ENCODE results near the gene PGS1. TPM values are rescaled to one million over a fixed set of nuclear protein-coding genes. Genes with fewer than 3 reads are reported as not detected.

PGS1 gene
- total and polyA plus RNA-seq, 10 of the 15 experiments (the other 5 are each of a cell fraction or from before 2014, with no cell fraction given): 1.3 to 37.6 (median 27.4) TPM

- Histone ChIP-seq H3K9ac (ENCODE audit: control insufficient read depth, insufficient read depth, low read length) (no peak overlapping the region), H3K36me3 (ENCODE audit: control insufficient read depth in 2 of 2, insufficient read depth in 2 of 2, low read length in 1 of 2) (no peaks in the 10 kb centered on the region), H3K9me3 (replicated peaks; ENCODE audit: control insufficient read depth, insufficient read depth, low read length) (no peaks in the 10 kb centered on the region), H3K27me3 (replicated peaks in 1 of 2; ENCODE audit: control insufficient read depth in 2 of 2, insufficient read depth in 2 of 2, low read length in 1 of 2) (no peaks in the 10 kb centered on the region), H4K20me1 (ENCODE audit: control insufficient read depth, insufficient read depth) (no peaks in the 10 kb centered on the region), H2AFZ (ENCODE audit: control insufficient read depth, low read depth, low read length) (no peak overlapping the region), H3K4me1 (ENCODE audit: control insufficient read depth, insufficient read depth, low read length) (peaks cover 19% of the 10 kb centered on the region), H3K4me2 (ENCODE audit: control insufficient read depth, insufficient read depth) (no peak overlapping the region), H3K4me3 (no peak overlapping the region), H3K27ac (ENCODE audit: control insufficient read depth, insufficient read depth) (no peak overlapping the region), H3K79me2 (ENCODE audit: control insufficient read depth, insufficient read depth, low read length) (peaks cover 25% of the 10 kb centered on the region)
- POLR2A ChIA-PET: no interaction called here
- FAIRE-seq (no peak), DNase-seq (ENCODE audit: low read depth, low spot score) (no peak), ATAC-seq (no peak)
- 46% methylated on average over 9 of the region's 9 CpGs for WGBS (ENCODE audit: insufficient coverage, insufficient replicate concordance, low lambda C conversion rate, missing lambda C conversion rate)
- in situ Hi-C loops (cut with MboI): no loop called here
- CTCF ChIA-PET: interaction anchor here (1.4 to 2.7 kb wide), 2 partner anchors 11 to 15 kb away, joined by 5 to 9 read pairs; no protein-coding TSS in a partner anchor
- SMC1A ChIA-PET (ENCODE audit: uncharacterized antibody, unreplicated experiment): interaction anchor here (1.5 kb wide), 1 partner anchor 63 kb away, joined by 4 read pairs; no protein-coding TSS in a partner anchor
- intact Hi-C loops (cut with micrococcal nuclease; ENCODE audit: unreplicated experiment): no loop called here
- no TSS peak for BruUV-seq (replicated peaks)
- RAD21 ChIA-PET (ENCODE audit: unreplicated experiment): interaction anchor here (1.5 kb wide), 1 partner anchor 9 kb away, joined by 4 read pairs; no protein-coding TSS in a partner anchor
- TF ChIP-seq SMAD1 (IDR thresholded peaks at IDR 0.05; ENCODE audit: low read depth, partially characterized antibody): no peak
- TF ChIP-seq, protein P1, sequence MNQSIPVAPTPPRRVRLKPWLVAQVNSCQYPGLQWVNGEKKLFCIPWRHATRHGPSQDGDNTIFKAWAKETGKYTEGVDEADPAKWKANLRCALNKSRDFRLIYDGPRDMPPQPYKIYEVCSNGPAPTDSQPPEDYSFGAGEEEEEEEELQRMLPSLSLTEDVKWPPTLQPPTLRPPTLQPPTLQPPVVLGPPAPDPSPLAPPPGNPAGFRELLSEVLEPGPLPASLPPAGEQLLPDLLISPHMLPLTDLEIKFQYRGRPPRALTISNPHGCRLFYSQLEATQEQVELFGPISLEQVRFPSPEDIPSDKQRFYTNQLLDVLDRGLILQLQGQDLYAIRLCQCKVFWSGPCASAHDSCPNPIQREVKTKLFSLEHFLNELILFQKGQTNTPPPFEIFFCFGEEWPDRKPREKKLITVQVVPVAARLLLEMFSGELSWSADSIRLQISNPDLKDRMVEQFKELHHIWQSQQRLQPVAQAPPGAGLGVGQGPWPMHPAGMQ (IDR thresholded peaks at IDR 0.05; ENCODE audit: borderline replicate concordance): no peak
- no peak for TF ChIP-seq TCF3 (IDR thresholded peaks at IDR 0.05; ENCODE audit: borderline replicate concordance, insufficient read depth, low read depth, low read length)
- TF ChIP-seq SKIL (IDR thresholded peaks at IDR 0.05; ENCODE audit: low read depth, poor library complexity, severe bottlenecking): no peak
- TF ChIP-seq ZNF274 (IDR thresholded peaks at IDR 0.05; ENCODE audit: insufficient read depth, insufficient read length): no peak
- no peak for TF ChIP-seq HDAC6 (IDR thresholded peaks at IDR 0.05; ENCODE audit: unreplicated experiment)
- no peak for TF ChIP-seq FOXM1 (IDR thresholded peaks at IDR 0.05; ENCODE audit: low read depth, low read length)
- TF ChIP-seq SMARCA5 (IDR thresholded peaks at IDR 0.05): no peak
- no peak for TF ChIP-seq KLF5 (IDR thresholded peaks at IDR 0.05; ENCODE audit: partially characterized antibody)
- TF ChIP-seq CBX3 (IDR thresholded peaks at IDR 0.05; ENCODE audit: borderline replicate concordance, low read depth): no peak
- TF ChIP-seq TARDBP (IDR thresholded peaks at IDR 0.05; ENCODE audit: borderline replicate concordance): no peak
- TF ChIP-seq, protein P2, sequence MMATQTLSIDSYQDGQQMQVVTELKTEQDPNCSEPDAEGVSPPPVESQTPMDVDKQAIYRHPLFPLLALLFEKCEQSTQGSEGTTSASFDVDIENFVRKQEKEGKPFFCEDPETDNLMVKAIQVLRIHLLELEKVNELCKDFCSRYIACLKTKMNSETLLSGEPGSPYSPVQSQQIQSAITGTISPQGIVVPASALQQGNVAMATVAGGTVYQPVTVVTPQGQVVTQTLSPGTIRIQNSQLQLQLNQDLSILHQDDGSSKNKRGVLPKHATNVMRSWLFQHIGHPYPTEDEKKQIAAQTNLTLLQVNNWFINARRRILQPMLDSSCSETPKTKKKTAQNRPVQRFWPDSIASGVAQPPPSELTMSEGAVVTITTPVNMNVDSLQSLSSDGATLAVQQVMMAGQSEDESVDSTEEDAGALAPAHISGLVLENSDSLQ (IDR thresholded peaks at IDR 0.05): no peak
- TF ChIP-seq TBL1XR1 (IDR thresholded peaks at IDR 0.05; ENCODE audit: low read depth, low read length): no peak
- TF ChIP-seq, protein P3, sequence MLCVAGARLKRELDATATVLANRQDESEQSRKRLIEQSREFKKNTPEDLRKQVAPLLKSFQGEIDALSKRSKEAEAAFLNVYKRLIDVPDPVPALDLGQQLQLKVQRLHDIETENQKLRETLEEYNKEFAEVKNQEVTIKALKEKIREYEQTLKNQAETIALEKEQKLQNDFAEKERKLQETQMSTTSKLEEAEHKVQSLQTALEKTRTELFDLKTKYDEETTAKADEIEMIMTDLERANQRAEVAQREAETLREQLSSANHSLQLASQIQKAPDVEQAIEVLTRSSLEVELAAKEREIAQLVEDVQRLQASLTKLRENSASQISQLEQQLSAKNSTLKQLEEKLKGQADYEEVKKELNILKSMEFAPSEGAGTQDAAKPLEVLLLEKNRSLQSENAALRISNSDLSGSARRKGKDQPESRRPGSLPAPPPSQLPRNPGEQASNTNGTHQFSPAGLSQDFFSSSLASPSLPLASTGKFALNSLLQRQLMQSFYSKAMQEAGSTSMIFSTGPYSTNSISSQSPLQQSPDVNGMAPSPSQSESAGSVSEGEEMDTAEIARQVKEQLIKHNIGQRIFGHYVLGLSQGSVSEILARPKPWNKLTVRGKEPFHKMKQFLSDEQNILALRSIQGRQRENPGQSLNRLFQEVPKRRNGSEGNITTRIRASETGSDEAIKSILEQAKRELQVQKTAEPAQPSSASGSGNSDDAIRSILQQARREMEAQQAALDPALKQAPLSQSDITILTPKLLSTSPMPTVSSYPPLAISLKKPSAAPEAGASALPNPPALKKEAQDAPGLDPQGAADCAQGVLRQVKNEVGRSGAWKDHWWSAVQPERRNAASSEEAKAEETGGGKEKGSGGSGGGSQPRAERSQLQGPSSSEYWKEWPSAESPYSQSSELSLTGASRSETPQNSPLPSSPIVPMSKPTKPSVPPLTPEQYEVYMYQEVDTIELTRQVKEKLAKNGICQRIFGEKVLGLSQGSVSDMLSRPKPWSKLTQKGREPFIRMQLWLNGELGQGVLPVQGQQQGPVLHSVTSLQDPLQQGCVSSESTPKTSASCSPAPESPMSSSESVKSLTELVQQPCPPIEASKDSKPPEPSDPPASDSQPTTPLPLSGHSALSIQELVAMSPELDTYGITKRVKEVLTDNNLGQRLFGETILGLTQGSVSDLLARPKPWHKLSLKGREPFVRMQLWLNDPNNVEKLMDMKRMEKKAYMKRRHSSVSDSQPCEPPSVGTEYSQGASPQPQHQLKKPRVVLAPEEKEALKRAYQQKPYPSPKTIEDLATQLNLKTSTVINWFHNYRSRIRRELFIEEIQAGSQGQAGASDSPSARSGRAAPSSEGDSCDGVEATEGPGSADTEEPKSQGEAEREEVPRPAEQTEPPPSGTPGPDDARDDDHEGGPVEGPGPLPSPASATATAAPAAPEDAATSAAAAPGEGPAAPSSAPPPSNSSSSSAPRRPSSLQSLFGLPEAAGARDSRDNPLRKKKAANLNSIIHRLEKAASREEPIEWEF (IDR thresholded peaks at IDR 0.05; ENCODE audit: insufficient replicate concordance, low read depth, low read length): no peak
These were observed 2.9 kb upstream of the PGS1 start for GRCh38 chr17:78375401-78376151.
